PC-9 (cell line): ENCODE data around the gene ZDHHC15. TPM values are rescaled to one million over a fixed set of nuclear protein-coding genes. Genes with fewer than 3 reads are reported as not detected.
"Not testable (repeated sequence)": the region's sequence is repeated elsewhere in the genome, so short reads cannot be mapped to it uniquely, and the experiment has no call there.

Source experiments
- BruUV-seq: library from RNA; stranded (reverse); fragments of 400-500 nt; replicated peaks from 2 replicates; lab custom pipeline; 2021; lab: Mats Ljungman, UMichigan
- CTCF ChIA-PET: fragments of 300-600 bp; sonication (Branson Sonifier 250); formaldehyde crosslinking; loops from one replicate; lab custom pipeline; 2022; ENCODE audit warnings: antibody characterized with exemption; lab: Charles Lee
- POLR2A ChIA-PET: fragments of 300-600 bp; sonication (Branson Sonifier 250); formaldehyde crosslinking; loops from one replicate; lab custom pipeline; 2022; ENCODE audit warnings: antibody characterized with exemption; ENCODE audit not compliant: unreplicated experiment; lab: Charles Lee
- DNase-seq, 2 experiments: peaks; one replicate each; pipeline versions ENCODE4 v3.0.0 to v3.0.0-alpha.2; 2015 to 2022; ENCODE audit warnings: mixed read lengths in 1 of 2
- H2AFZ ChIP-seq: fragments of 200-600 bp; sonication (generic); 2 replicates; pipeline ENCODE4 v1.8.1; 2017; ENCODE audit warnings: antibody characterized with exemption
- H3F3A ChIP-seq: fragments of 200-600 bp; sonication (generic); 2 replicates; pipeline ENCODE4 v1.8.1; 2017; ENCODE audit warnings: antibody characterized with exemption, mild to moderate bottlenecking, low read depth; ENCODE audit not compliant: insufficient read depth
- H3K27ac ChIP-seq: fragments of 200-600 bp; sonication (generic); 2 replicates; pipeline ENCODE4 v1.6.1; 2016; ENCODE audit warnings: mixed run types
- H3K27me3 ChIP-seq: fragments of 200-600 bp; sonication (generic); 2 replicates; pipeline ENCODE4 v1.6.1; 2016; ENCODE audit warnings: low read depth, mixed run types; ENCODE audit not compliant: insufficient read depth
- H3K36me3 ChIP-seq: fragments of 200-600 bp; sonication (generic); 2 replicates; pipeline ENCODE4 v1.6.1; 2016; ENCODE audit warnings: low read depth, mixed run types
- H3K4me1 ChIP-seq: fragments of 200-600 bp; sonication (generic); replicated peaks from 2 replicates; pipeline ENCODE4 v1.6.1; 2016; ENCODE audit warnings: mixed run types; ENCODE audit not compliant: insufficient read depth
- H3K4me2 ChIP-seq: fragments of 200-600 bp; sonication (generic); 2 replicates; pipeline ENCODE4 v1.6.1; 2017; ENCODE audit warnings: mixed run types
- H3K4me3 ChIP-seq: fragments of 200-600 bp; sonication (generic); 2 replicates; pipeline ENCODE4 v1.6.1; 2016; ENCODE audit warnings: mixed run types
- H3K79me2 ChIP-seq: fragments of 200-600 bp; sonication (generic); 2 replicates; pipeline ENCODE4 v1.6.1; 2017; ENCODE audit warnings: low read depth, mixed run types
- H3K9me2 ChIP-seq: fragments of 200-600 bp; sonication (generic); 2 replicates; pipeline ENCODE4 v1.8.1; 2017; ENCODE audit warnings: mild to moderate bottlenecking; ENCODE audit not compliant: insufficient read depth
- H3K9me3 ChIP-seq: fragments of 200-600 bp; sonication (generic); 2 replicates; pipeline ENCODE4 v1.8.1; 2016; ENCODE audit warnings: low read depth; ENCODE audit not compliant: insufficient read depth
- H4K20me1 ChIP-seq: fragments of 200-600 bp; sonication (generic); 2 replicates; pipeline ENCODE4 v1.8.1; 2017; ENCODE audit not compliant: insufficient read depth
- EZH2 ChIP-seq: fragments of 200-600 bp; sonication (generic); IDR thresholded peaks from 2 replicates; pipeline ENCODE4 v1.8.0; 2017; ENCODE audit warnings: antibody characterized with exemption, low read depth
- intact Hi-C: fragments of 100-400 bp; cut with micrococcal nuclease; formaldehyde crosslinking; loops from one replicate; pipeline ENCODE4 v1.10.0; 2022; ENCODE audit not compliant: unreplicated experiment
- total RNA-seq: library from RNA; stranded (reverse); gene quantifications from 2 replicates; pipeline ENCODE4 v1.2.3, GENCODE V29; 2021
- TF ChIP-seq, protein P1 (sequence below): fragments of 200-600 bp; sonication (generic); conservative IDR thresholded peaks from 2 replicates; pipeline ENCODE4 v1.6.1; 2017; ENCODE audit warnings: mixed run types, antibody characterized with exemption, mild to moderate bottlenecking, moderate library complexity

Gene ZDHHC15
- total RNA-seq, 1 experiment from 2014 or later: not detected

DNA sequence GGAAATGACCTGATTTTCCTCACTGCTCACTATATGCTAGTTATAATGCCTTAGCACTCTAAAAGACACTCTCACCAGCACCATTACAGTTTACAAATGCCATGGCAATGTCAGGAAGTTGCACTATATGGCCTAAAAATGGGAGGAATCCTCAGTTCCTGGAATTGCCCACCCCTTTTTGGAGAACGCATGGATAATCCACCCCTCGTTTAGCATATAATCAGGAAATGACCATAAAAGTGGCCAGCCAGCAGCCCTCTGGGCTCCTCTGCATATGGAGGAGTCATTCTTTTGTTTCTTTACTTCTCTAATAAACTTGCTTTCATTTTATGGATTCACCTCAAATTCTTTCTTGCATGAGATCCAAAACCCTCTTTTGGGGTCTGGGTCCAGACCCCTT, 156.0 kb downstream of the ZDHHC15 start:
- Histone ChIP-seq H3K27ac (no peak overlapping the region), H3K79me2 (no peaks in the 10 kb centered on the region), H3K27me3 (no peaks in the 10 kb centered on the region), H3K4me1 (no peaks in the 10 kb centered on the region), H3K9me2 (no peaks in the 10 kb centered on the region), H3K4me2 (no peak overlapping the region), H3K36me3 (no peaks in the 10 kb centered on the region), H2AFZ (no peak overlapping the region), H4K20me1 (no peaks in the 10 kb centered on the region), H3K9me3 (no peaks in the 10 kb centered on the region), H3K4me3 (no peak overlapping the region), H3F3A (no peaks in the 10 kb centered on the region)
- DNase-seq: no peak
- no TSS peak for BruUV-seq
- POLR2A ChIA-PET: no interaction called here
- no peak for TF ChIP-seq EZH2
- TF ChIP-seq, protein P1, sequence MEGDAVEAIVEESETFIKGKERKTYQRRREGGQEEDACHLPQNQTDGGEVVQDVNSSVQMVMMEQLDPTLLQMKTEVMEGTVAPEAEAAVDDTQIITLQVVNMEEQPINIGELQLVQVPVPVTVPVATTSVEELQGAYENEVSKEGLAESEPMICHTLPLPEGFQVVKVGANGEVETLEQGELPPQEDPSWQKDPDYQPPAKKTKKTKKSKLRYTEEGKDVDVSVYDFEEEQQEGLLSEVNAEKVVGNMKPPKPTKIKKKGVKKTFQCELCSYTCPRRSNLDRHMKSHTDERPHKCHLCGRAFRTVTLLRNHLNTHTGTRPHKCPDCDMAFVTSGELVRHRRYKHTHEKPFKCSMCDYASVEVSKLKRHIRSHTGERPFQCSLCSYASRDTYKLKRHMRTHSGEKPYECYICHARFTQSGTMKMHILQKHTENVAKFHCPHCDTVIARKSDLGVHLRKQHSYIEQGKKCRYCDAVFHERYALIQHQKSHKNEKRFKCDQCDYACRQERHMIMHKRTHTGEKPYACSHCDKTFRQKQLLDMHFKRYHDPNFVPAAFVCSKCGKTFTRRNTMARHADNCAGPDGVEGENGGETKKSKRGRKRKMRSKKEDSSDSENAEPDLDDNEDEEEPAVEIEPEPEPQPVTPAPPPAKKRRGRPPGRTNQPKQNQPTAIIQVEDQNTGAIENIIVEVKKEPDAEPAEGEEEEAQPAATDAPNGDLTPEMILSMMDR: no peak
- CTCF ChIA-PET: no interaction called here
- intact Hi-C loops: no loop called here

DNA sequence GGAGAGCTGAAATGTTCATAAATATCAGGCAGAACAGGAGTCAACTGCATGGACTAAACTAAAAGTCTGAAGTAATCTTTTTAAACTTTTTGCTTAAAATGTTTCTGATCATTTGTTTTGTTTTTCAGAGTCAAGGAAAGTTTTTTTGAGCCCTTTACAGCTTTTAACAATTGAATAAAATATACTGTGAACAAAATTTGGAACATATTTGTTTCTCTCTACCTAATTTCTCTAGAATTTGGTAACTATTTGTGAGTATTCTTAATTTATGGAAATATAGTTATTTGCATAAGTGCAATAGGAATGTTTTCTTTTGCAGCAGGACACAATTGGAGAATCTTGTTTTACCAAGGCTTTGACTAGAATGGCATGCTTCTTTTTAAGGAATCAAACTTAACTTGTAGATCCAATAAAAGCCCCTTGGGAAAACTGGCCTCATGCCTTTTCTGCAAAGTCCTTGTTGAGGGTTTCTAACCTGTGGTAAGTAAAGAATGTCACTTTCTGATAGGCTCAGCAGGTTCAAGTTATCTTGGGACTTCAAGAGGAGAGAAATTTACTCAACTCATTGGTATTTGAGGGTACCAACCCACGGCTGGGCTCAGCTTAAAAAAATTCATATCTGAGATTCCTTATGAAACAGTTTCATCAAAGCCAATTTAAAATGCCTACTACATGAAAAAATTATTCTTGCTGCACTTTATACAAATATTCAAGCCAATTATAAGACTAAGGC, 157.4 kb downstream of the ZDHHC15 start:
- Histone ChIP-seq H3K4me2 (no peak overlapping the region), H3K27ac (no peak overlapping the region), H2AFZ (no peak overlapping the region), H3K79me2 (no peaks in the 10 kb centered on the region), H3K36me3 (no peaks in the 10 kb centered on the region), H4K20me1 (no peaks in the 10 kb centered on the region), H3F3A (no peaks in the 10 kb centered on the region), H3K4me1 (no peaks in the 10 kb centered on the region), H3K4me3 (no peak overlapping the region), H3K9me3 (no peaks in the 10 kb centered on the region), H3K9me2 (no peaks in the 10 kb centered on the region), H3K27me3 (no peaks in the 10 kb centered on the region)
- TF ChIP-seq, protein P1: no peak
- TF ChIP-seq EZH2: no peak
- ChIA-PET POLR2A (no interaction called here), CTCF (no interaction called here)
- no TSS peak for BruUV-seq
- DNase-seq: no peak
- intact Hi-C loops: no loop called here

DNA sequence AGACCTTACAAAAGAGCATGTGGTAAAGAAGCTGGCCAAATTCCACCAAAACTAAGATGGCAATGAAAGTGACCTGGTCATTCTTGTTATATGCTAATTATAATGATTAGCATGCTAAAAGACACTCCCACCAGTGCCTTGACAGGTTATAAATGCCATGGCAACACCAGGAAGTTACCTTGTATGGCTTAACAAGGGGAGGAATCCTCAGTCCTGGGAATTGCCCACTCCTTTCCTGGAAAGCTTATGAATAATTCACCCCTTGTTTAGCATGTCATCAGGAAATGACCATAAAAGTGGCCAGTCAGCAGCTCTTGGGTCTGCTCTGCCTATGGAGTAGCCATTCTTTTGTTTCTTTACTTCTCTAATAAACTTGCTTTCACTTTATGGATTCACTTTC, 161.0 kb downstream of the ZDHHC15 start:
- intact Hi-C loops: no loop called here
- H3K27me3 ChIP-seq: no peaks in the 10 kb centered on the region
- ChIA-PET POLR2A (no interaction called here), CTCF (no interaction called here)
- H3K4me3 ChIP-seq: no peak overlapping the region
- no peak overlapping the region for H2AFZ ChIP-seq
- no peaks in the 10 kb centered on the region for H3K9me3 ChIP-seq
- H3F3A ChIP-seq: no peaks in the 10 kb centered on the region
- no peaks in the 10 kb centered on the region for H4K20me1 ChIP-seq
- H3K4me2 ChIP-seq: no peak overlapping the region
- TF ChIP-seq, protein P1: no peak
- no peak for TF ChIP-seq EZH2
- no peaks in the 10 kb centered on the region for H3K9me2 ChIP-seq
- no peak for DNase-seq
- no peak overlapping the region for H3K27ac ChIP-seq
- H3K4me1 ChIP-seq: no peaks in the 10 kb centered on the region
- H3K79me2 ChIP-seq: no peaks in the 10 kb centered on the region
- no TSS peak for BruUV-seq
- H3K36me3 ChIP-seq: no peaks in the 10 kb centered on the region

DNA sequence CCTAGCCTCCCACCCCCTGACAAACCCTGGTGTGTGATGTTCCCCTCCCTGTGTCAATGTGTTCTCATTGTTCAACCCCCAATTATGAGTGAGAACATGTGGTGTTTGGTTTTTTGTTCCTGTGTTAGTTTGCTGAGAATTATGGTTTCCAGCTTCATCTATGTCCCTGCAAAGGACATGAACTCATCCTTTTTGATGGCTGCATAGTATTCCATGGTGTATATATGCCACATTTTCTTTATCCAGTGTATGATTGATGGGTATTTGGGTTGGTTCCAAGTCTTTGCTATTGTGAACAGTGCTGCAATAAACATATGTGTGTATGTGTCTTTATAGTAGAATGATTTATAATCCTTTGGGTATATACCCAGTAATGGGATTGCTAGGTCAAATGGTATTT, 174.2 kb downstream of the ZDHHC15 start:
- DNase-seq, H3K36me3 ChIP-seq, H3K4me1 ChIP-seq, H3F3A ChIP-seq, H3K27me3 ChIP-seq, POLR2A ChIA-PET, CTCF ChIA-PET, H2AFZ ChIP-seq, H4K20me1 ChIP-seq, intact Hi-C loops, H3K79me2 ChIP-seq, H3K27ac ChIP-seq, H3K9me2 ChIP-seq, H3K9me3 ChIP-seq, H3K4me3 ChIP-seq, BruUV-seq, H3K4me2 ChIP-seq: not testable (repeated sequence)
